ENCODE measurements around the gene BAIAP3. TPM values are rescaled to one million over a fixed set of nuclear protein-coding genes. Genes with fewer than 3 reads are reported as not detected.

The BAIAP3 gene
- total and polyA plus RNA-seq, 2 donors (not counting 3 experiments of a cell fraction or from before 2014, with no cell fraction given): 0.36 to 0.66 TPM

GRCh38 chr16:1367486-1368174, 34.2 kb downstream of the BAIAP3 start:
- TF ChIP-seq FOS (IDR thresholded peaks at IDR 0.05; ENCODE audit: borderline replicate concordance, insufficient read depth, low read length) (no peak), POLR2A (IDR thresholded peaks at IDR 0.05; ENCODE audit: low read depth, low read length) (no peak), MYC (IDR thresholded peaks at IDR 0.05; ENCODE audit: low read depth, low read length) (no peak), POLR2AphosphoS5 (IDR thresholded peaks at IDR 0.05; ENCODE audit: insufficient read depth, low read depth, low read length) (no peak), EZH2 (IDR thresholded peaks at IDR 0.05; ENCODE audit: borderline replicate concordance, low read depth, low read length, severe bottlenecking) (no peak), JUN (IDR thresholded peaks at IDR 0.05; ENCODE audit: borderline replicate concordance, insufficient read depth, insufficient read length, low read depth) (no peak), GATA2 (IDR thresholded peaks at IDR 0.05; ENCODE audit: insufficient read depth, insufficient read length, low read depth, low read length) (no peak), CTCF (IDR thresholded peaks at IDR 0.05; ENCODE audit: extremely low read depth in 1 of 2, insufficient read depth in 1 of 2, low read depth in 1 of 2, low read length in 2 of 2) (no peak)
- TF ChIP-seq, protein P1, sequence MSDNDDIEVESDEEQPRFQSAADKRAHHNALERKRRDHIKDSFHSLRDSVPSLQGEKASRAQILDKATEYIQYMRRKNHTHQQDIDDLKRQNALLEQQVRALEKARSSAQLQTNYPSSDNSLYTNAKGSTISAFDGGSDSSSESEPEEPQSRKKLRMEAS (IDR thresholded peaks at IDR 0.05; ENCODE audit: insufficient read depth, insufficient read length): no peak
- no peaks in the 10 kb centered on the region for H3K79me2 ChIP-seq (ENCODE audit: control insufficient read depth, insufficient read depth, low read length)
- H3K36me3 ChIP-seq (ENCODE audit: control insufficient read depth in 2 of 2, extremely low read depth in 1 of 2, insufficient read depth in 2 of 2, low read length in 2 of 2): peaks cover 9 to 28% of the 10 kb centered on the region in 2 experiments

More at GRCh38 chr16:1367486-1368174, 34.2 kb downstream of the BAIAP3 start:
- H2AFZ ChIP-seq (ENCODE audit: low read depth, low read length): no peak overlapping the region
- H3K27me3 ChIP-seq (ENCODE audit: control insufficient read depth in 2 of 2, insufficient read depth in 2 of 2, low read length in 2 of 2): no peaks in the 10 kb centered on the region
- BruUV-seq (replicated peaks): no TSS peak
- no peaks in the 10 kb centered on the region for H3K9me1 ChIP-seq (replicated peaks; ENCODE audit: control insufficient read depth, extremely low read depth, insufficient read depth, low read length)
- DNase-seq (ENCODE audit: low read depth, low spot score): no peak
- no peak overlapping the region for H3K4me3 ChIP-seq (replicated peaks in 1 of 3; ENCODE audit: insufficient read depth in 1 of 3, low read depth in 1 of 3, low read length in 3 of 3)
- no peak for FAIRE-seq
- no peaks in the 10 kb centered on the region for H3K9me3 ChIP-seq (replicated peaks; ENCODE audit: control insufficient read depth, insufficient read depth, low read length)
- CTCF ChIA-PET: no interaction called here
- POLR2A ChIA-PET: no interaction called here
- H3K4me2 ChIP-seq (ENCODE audit: insufficient read depth, low read length): no peak overlapping the region
- dilution Hi-C loops (cut with MboI; ENCODE audit: extremely low pct_ligation_motif_present, low sequenced_read_pairs) (no loop called here), intact Hi-C loops (cut with micrococcal nuclease) (no loop called here)
- H3K27ac ChIP-seq (ENCODE audit: insufficient read depth, low read depth, low read length): no peak overlapping the region
- H3K4me1 ChIP-seq (ENCODE audit: control insufficient read depth, extremely low read depth, insufficient read depth, low read length): no peaks in the 10 kb centered on the region
- H4K20me1 ChIP-seq (replicated peaks; ENCODE audit: control insufficient read depth, extremely low read depth, insufficient read depth, low read length): no peaks in the 10 kb centered on the region
- no peak overlapping the region for H3K9ac ChIP-seq (replicated peaks; ENCODE audit: extremely low read depth, insufficient read depth, low read length)
